ENCODE measurements around the gene URB1.

GRCh38 chr21:32297449-32297848 is 95.4 kb downstream of the URB1 start:
- TF ChIP-seq MYC (IDR thresholded peaks at IDR 0.05; ENCODE audit: low read depth, low read length) = no peak
- no peak for TF ChIP-seq CTCF (IDR thresholded peaks at IDR 0.05; ENCODE audit: low read depth, low read length)
- no peak for TF ChIP-seq MAX (IDR thresholded peaks at IDR 0.05; ENCODE audit: low read depth, low read length)

Measured in NB4 (cell line).